Muscle layer of duodenum (tissue), 2 donors: Measurements from ENCODE around the gene LINC01488.

Source experiments
- H3K27ac ChIP-seq: one replicate; pipeline ENCODE4 v1.7.0; 2013; ENCODE audit warnings: mild to moderate bottlenecking, low read length
- H3K27me3 ChIP-seq: one replicate; pipeline ENCODE4 v1.7.0; 2013; ENCODE audit warnings: low read depth, mild to moderate bottlenecking, control low read depth, low read length
- H3K36me3 ChIP-seq, 2 donors: one replicate each; pipeline ENCODE4 v1.7.0; 2013; ENCODE audit warnings: low read length in 2 of 2, control low read depth in 1 of 2, mild to moderate bottlenecking in 1 of 2; ENCODE audit not compliant: insufficient read depth in 2 of 2, control insufficient read depth in 1 of 2
- H3K4me1 ChIP-seq, 2 donors: one replicate each; pipeline ENCODE4 v1.7.0; 2013; ENCODE audit warnings: low read length in 2 of 2, mild to moderate bottlenecking in 2 of 2, control low read depth in 1 of 2, moderate library complexity in 1 of 2; ENCODE audit not compliant: insufficient read depth in 2 of 2, control insufficient read depth in 1 of 2
- H3K4me3 ChIP-seq, 2 donors: one replicate each; pipeline ENCODE4 v1.7.0; 2013; ENCODE audit warnings: low read length in 2 of 2, low read depth in 1 of 2, mild to moderate bottlenecking in 1 of 2
- H3K9me3 ChIP-seq, 2 donors: one replicate each; pipeline ENCODE4 v1.7.0; 2013; ENCODE audit warnings: low read length in 2 of 2, control low read depth in 1 of 2, mild to moderate bottlenecking in 1 of 2; ENCODE audit not compliant: control insufficient read depth in 1 of 2
- donor health status: healthy.

LINC01488 gene

DNA sequence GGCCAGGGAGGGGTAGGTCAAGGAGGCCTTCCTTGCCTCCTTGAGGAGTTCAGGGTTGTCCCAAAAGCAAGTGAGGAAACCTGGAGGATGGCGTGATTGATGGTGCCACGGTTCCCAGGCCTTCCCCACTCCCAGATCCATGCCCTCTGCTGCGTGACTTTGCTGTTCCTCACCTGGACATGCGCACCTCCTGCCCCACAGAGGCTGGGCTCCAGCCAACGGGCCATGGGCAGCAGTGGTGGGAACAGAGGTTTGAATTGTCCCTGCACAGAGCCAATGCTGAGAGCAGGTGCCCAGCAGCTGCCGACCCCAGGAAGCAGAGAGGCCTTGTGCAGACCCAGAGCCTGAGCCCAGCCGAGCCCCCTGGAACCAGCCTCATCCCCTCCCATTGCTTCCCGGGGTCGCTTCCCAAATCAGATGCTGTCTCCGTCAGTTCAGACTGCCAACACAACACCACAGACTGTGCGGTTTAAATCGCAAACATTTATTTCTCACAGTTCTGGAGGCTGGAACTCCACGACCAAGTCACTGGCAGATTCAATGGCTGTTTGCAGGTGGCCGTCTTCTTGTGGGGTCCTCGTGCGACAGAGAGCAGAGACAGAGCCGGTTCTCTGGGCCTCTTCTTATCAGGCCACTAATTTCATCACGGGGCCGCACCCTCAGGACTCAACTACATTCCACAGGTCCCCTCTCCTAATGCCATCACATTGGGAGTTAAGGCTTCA is 6.2 kb upstream of the LINC01488 start:
- no peaks in the 10 kb centered on the region for H3K36me3 ChIP-seq
- no peaks in the 10 kb centered on the region for H3K27me3 ChIP-seq
- peaks cover under 1 to 12% of the 10 kb centered on the region in 2 donors for H3K4me1 ChIP-seq
- H3K4me3 ChIP-seq: no peak overlapping the region
- H3K27ac ChIP-seq: no peak overlapping the region
- H3K9me3 ChIP-seq: no peaks in the 10 kb centered on the region

GRCh38 chr11:69475866-69476471 is 5.5 kb upstream of the LINC01488 start:
- H3K36me3 ChIP-seq: no peaks in the 10 kb centered on the region
- H3K4me3 ChIP-seq: no peak overlapping the region

GRCh38 chr11:69476509-69476961 is 4.9 kb upstream of the LINC01488 start:
- Histone ChIP-seq H3K9me3 (no peaks in the 10 kb centered on the region), H3K27me3 (no peaks in the 10 kb centered on the region), H3K4me1 (peaks cover 5 to 7% of the 10 kb centered on the region in 2 donors), H3K36me3 (no peaks in the 10 kb centered on the region), H3K27ac (no peak overlapping the region), H3K4me3 (no peak overlapping the region)

More at GRCh38 chr11:69475866-69476471, 5.5 kb upstream of the LINC01488 start:
- H3K27ac ChIP-seq: no peak overlapping the region
- H3K9me3 ChIP-seq: no peaks in the 10 kb centered on the region
- H3K27me3 ChIP-seq: no peaks in the 10 kb centered on the region
- peaks cover 5 to 12% of the 10 kb centered on the region in 2 donors for H3K4me1 ChIP-seq

DNA sequence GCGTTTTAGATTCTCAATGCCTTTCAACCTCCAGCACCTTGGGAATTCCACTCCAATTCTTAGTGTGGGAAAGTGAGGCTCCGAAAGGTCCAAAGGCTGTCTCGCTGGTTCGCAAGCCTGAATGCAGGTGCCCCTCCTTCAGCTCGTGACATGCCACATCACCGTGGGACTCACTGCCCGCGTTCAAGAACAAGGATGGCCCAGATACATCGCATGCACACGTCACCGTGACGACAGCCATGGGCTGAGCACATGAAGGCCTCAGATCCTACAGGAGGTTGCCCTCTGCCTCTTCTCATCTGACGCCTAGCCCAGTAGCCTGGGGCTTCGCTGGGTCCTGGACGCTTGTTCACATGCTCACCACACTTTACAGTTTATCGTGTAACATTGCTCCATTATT is 4.4 kb upstream of the LINC01488 start:
- Histone ChIP-seq H3K9me3 (no peaks in the 10 kb centered on the region), H3K27ac (no peak overlapping the region), H3K4me1 (peaks cover 2 to 5% of the 10 kb centered on the region in 2 donors), H3K36me3 (no peaks in the 10 kb centered on the region), H3K27me3 (no peaks in the 10 kb centered on the region), H3K4me3 (no peak overlapping the region)

DNA sequence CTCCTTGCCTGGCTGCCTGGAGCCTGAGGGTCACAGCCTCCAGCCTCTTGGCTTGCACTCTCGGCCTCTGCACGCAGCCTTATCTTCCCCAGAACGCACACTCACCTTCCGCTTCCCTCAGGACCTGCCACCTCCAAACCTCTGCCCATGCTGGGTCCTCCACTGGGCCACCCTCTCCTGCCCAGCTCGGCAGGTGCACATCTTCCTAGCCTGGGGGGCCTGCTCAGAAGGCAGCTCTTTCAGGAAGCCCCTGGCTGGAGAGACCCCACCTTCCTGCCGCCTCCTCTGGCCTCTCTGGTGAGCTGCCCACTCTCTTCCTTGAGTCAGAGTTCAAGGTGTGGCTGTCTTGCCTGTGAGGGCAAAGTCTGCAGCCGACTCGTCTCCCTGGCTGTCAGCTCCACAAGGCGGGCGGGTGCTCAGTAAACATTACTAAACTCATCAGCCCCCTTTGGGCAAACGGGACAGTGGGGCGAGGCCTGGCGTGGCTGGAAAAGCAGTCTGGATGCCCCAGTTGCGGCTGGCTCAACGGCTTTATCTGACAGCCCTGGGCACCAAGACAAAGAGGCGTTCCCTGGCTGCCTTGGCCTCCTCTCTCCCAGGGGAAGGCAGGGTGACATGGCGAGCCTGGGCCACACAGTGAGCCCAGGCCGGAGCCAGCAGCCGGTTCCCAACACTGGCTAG is 1.7 kb upstream of the LINC01488 start:
- H3K36me3 ChIP-seq: no peaks in the 10 kb centered on the region
- H3K4me3 ChIP-seq: no peak overlapping the region
- H3K27ac ChIP-seq: no peak overlapping the region
- H3K27me3 ChIP-seq: no peaks in the 10 kb centered on the region
- peaks cover 0 to 5% of the 10 kb centered on the region in 2 donors for H3K4me1 ChIP-seq
- H3K9me3 ChIP-seq: no peaks in the 10 kb centered on the region

- no peaks in the 10 kb centered on the region for H3K36me3 ChIP-seq
- no peaks in the 10 kb centered on the region for H3K27me3 ChIP-seq
- H3K4me3 ChIP-seq: no peak overlapping the region
- H3K4me1 ChIP-seq: peaks cover 0 to 5% of the 10 kb centered on the region in 2 donors
- no peak overlapping the region for H3K27ac ChIP-seq
- no peaks in the 10 kb centered on the region for H3K9me3 ChIP-seq
These were observed 693 bp upstream of the LINC01488 start for GRCh38 chr11:69480547-69481392.

DNA sequence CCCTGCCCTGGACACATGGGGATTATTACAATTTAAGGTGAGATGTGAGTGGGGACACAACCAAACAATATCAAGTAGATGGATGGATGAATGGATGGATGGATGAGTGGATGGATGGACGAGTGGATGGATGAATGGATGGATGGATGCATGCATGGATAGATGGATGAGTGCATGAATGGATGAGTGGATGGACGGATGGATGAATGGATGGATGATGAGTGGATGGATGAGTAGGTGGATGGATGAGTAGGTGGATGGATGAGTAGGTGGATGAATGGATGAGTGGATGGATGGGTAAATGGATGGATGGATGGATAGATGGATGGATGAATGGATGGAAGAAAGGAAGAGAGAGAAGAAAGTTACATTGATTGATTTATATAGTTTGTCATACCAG is 859 bp downstream of the LINC01488 start:
- Histone ChIP-seq H3K4me3 (no peak overlapping the region), H3K9me3 (no peaks in the 10 kb centered on the region), H3K4me1 (peaks cover 0 to 5% of the 10 kb centered on the region in 2 donors), H3K36me3 (no peaks in the 10 kb centered on the region), H3K27me3 (no peaks in the 10 kb centered on the region), H3K27ac (no peak overlapping the region)

DNA sequence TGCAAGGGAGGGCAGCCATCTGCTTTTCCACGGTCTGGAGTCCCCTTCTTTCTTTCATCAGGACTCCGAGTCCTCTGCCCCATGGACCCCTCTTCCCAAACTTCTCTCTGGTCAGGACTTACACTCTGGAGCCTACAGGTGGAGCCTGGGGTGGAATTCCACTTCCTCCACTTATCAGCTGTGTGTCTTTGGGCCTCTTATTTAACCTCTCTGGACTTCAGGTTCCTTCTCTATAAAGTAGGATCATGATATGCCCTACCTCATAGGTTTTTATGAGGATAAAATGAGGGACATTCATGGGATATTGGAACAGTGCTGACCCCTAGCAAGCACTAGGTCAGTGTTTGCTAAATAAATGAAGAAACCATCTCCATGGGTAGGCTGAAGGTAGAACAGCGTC is 1.7 kb downstream of the LINC01488 start:
- Histone ChIP-seq H3K27me3 (no peaks in the 10 kb centered on the region), H3K36me3 (no peaks in the 10 kb centered on the region), H3K4me3 (no peak overlapping the region), H3K9me3 (no peaks in the 10 kb centered on the region), H3K27ac (no peak overlapping the region), H3K4me1 (peaks cover 0 to 5% of the 10 kb centered on the region in 2 donors)

GRCh38 chr11:69483691-69484426 is 2.4 kb downstream of the LINC01488 start:
- Histone ChIP-seq H3K27ac (no peak overlapping the region), H3K36me3 (no peaks in the 10 kb centered on the region), H3K4me1 (peaks cover 3 to 5% of the 10 kb centered on the region in 2 donors), H3K9me3 (no peaks in the 10 kb centered on the region), H3K27me3 (no peaks in the 10 kb centered on the region), H3K4me3 (no peak overlapping the region)

DNA sequence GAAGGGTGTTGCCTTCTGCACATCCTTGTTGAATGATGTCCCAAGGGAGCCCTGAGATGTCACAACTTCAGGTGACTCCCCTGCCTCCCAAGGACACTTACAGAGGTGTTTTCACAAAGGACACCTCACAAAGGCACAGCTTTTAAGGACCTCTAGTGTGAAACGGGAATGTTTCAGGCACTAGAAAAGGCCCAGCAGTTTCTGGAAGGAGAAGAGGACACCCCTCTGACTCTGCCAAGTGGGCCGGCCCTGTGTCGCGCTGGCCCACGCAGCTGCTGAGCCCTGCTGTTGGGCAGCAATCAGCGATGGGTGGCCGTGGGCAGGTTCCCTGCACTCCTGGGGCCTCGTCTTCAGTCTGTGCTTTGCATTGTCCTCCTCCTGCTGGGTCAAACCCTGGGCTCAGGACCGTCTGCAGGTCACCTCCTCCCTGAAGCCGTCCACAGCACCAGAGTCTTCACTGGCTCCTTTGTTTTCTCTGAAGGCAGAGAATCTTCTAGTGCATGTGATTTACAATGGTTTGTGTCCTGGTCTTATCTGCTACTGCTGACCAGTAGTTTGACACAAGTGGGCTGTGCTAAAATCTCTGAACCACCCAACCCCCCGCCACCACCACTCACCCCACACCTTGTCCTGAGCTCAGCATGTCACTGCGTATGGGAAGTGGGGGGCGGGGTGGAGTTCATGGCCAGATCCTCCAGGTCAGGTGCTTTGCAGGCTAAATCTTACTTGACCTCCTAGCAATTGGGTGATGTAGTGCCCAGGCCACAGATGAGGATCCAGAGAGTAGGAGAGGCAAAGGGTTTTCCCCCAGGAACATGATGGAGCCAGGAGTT is 3.2 kb downstream of the LINC01488 start:
- H3K4me1 ChIP-seq: peaks cover 5 to 11% of the 10 kb centered on the region in 2 donors
- no peaks in the 10 kb centered on the region for H3K36me3 ChIP-seq
- no peak overlapping the region for H3K4me3 ChIP-seq
- no peak overlapping the region for H3K27ac ChIP-seq
- no peaks in the 10 kb centered on the region for H3K27me3 ChIP-seq
- H3K9me3 ChIP-seq: no peaks in the 10 kb centered on the region
